ENCODE results near the gene FOXN3.
"Not testable (repeated sequence)": the region's sequence is repeated elsewhere in the genome, so short reads cannot be mapped to it uniquely, and the experiment has no call there.

FOXN3 gene

DNA sequence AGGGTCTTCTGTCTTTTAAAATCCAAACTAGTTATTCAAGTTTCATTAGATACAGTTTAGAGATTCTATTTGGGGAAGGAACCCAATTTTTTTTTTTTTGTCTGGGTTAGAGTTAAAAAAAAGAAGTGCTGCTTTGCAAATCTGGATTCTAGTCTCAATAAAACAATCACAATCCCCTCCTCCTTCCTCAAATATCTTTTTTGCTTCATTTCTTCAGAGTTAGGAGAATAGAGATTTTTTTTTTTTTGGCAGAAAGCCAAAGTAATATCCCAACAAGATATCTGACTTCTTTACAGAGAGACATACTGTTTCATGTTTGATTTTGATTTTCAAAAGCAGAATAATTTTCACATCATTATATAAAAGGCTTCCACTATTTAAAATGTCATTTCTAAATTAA is 201.9 kb downstream of the FOXN3 start:
- no peak for FAIRE-seq

DNA sequence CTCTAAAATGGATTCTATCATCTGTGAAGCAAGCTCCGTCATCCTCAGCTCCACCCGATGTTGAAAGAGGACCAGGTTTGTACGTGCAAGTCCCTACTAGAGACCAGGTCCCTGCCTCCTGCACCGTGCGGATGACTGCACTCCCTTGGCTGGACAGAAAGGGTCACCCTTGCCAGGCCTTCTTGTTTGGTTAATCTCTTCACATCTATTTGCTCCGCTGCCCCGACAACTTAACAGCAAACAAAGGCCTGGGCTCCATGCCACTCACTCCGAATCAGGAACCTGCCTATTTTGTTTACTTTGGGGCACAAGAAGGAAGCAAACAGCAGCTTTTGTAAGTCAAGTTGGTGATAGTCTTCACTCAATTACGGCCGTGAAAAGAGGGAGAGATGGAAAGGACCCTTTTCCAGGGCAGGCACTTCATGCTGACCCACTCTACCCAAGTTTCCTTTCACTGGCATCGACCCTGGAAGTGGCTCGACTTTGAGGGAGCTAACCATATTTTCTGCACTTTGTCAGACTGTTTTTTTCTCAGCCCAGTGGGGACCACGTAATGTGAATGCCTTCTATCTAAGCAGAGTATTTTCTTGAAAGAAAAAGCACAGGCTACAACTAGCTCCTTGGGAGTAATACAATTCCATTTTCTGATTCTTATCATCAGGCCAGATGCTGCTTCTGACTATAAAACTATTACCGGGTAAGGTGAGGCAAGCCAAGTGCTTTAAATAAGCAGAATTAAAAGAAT is 202.6 kb downstream of the FOXN3 start:
- FAIRE-seq: no peak

DNA sequence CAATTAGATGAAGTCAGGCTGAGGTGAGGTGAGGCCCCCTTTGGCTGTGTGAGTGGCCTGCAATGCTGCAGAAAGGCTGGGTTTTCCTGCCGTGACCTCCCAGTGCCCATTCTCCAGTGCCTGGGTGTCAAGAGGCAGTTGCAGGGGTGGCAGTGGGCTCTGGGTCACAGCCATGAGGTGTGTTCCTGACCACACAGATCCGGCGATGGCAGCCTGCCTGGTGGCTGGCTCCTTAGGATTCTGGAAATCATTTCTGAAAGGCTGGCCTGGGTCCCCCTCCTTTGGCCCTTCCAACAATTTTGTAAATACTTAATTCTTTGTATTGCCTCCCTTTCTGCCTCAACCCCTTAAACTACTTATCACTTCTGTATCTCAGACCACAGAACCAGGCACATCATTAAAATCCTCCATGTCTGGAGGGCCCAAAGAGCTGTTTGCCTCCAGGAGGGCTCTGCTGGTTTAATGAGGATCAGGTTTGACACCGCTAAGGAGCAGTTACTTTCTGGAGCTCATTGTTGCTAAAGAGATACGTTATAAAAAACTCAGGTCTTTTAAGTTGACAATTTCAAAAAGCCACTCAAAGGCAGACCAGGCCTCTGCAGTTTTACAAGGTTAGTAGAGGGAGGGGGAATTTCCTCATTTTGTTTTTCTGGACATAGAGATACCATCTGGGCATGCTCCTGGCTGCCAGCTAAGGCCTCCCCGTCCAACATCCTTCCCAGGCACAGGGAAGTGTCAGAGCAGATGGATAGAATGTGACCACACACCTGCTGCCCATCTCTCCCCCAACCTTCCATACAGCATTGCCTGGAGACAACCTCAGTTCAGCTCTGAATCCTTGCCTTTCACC is 204.4 kb downstream of the FOXN3 start:
- no peak for FAIRE-seq

DNA sequence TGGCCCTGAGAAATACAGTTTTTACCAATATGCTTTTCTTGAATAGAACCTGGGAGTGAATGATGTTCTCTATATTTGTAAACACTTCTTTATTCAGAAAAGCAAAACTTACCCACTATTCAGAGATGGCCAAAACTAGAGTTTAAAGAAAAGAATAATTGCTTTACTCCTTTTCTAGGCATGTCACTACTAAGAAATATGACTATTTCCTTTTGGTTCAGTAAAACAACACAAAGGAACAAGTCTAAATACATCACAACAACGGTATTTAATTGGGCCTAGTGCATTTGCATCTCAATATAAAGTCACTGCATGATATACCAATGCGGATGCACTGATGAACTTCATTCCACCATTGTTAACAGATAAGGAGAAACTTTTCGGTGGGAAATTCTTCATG is 207.5 kb downstream of the FOXN3 start:
- no peak for FAIRE-seq

DNA sequence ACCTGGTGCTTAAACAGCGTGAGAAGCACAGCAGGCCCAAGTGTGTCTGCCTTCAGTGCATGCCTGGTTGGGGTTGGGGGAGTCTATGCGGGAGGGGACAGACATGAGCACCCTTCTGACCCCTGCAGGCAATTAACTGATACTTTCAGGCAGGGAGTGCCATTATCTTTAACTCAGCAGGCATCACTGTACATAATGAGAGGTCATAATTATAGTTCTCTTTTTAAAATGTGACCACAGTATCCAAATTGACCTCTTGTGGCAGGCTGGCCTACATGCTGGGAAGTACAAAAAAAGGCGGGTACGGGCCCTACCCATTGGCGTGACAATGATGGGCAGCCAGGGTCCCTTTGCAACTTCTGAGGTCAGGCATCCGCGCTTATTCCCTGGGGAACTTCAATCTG is 209.1 kb downstream of the FOXN3 start:
- FAIRE-seq: no peak

DNA sequence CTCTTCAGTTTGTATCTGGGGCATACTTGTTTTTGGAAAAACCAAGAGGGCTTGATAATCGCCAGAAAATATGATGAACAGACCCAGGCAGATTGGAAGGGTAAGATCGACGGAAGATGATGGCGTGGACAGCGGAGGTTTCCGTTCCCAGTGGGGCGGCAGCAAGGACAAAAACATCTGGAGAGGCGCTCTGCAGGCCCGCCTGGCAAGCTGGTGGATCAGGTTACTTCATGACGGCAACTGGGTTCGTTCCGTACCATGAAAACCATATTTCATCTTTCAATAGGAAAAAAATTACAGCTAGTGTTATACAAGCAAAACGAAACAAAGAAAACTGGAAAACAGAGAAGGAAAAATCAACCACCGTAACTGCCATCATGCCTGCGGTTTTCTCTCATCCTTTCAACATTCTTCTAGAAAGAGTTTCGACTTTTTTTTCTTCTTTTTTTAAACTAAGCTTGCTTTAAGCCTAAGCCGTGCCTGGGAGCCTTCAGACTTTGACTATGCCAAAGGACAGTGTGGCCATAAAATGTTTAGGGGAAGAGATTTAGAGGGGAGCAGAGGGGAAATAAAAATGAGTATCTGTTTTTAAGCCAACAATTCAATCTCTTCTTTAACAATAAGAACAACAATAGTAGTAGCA is 210.5 kb downstream of the FOXN3 start:
- no peak for FAIRE-seq

DNA sequence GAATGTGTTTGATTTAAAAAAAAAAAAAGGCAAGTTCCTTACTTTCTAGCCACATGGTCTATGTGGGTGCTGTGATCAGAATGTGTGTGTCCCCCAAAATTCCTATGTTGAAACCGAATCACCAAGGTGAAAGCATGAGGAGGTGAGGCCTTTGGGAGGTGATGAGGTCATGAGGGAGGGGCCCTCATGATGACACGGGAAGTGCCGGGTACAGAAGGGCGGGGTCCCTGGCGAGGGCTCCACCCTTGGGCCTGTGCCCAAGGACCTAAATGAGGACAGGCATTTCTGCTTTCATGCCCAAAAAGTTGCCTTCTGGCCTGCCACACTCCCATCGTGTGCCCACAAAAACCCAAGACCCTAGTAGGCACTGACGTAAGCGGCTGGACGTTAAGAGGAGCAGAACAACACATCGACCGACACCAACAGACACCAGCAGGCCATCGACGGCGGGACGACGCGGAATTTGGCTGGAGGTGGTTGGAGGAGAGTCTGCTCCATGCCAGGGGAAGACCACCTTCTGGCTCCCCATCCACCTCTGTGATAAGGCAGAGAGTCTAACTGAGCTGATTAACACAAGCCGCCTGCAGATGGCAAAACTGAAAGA is 211.8 kb downstream of the FOXN3 start:
- FAIRE-seq: no peak

DNA sequence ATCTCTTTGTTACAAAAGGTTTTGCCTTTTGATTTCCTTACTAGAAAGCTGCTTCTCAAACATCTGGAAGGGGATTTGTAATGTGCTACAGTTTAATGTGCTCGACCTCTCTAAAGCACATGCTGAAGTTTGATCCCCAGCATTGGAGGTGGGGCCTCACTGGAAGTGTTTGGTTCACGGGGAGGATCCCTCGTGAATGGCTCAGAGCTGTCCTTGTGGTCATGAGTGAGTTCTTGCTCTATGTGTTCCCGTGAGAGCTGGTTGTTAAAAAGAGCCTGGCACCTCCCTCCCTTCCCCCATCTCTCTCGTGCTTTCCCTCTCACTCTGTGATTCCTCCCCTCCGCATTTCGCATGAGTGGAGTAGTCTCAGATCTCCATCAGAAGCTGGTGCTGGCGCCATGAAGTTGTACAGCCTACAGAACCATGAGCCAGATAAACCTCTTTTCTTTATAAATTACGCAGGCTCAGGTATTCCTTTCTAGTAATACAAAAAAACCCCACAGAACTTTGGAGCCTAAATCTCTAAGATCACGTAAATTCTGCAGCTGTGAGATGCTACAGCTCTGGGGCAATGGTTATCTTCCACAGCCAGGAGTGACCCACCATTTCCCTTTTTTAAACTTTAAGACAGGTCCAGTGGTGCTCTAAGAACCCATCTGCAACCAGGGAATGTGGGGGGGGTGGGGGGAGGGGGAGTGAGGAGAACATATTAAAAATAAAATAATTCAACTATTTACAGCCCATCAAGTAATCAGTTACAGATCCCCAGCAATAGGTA is 214.4 kb downstream of the FOXN3 start:
- no peak for FAIRE-seq

DNA sequence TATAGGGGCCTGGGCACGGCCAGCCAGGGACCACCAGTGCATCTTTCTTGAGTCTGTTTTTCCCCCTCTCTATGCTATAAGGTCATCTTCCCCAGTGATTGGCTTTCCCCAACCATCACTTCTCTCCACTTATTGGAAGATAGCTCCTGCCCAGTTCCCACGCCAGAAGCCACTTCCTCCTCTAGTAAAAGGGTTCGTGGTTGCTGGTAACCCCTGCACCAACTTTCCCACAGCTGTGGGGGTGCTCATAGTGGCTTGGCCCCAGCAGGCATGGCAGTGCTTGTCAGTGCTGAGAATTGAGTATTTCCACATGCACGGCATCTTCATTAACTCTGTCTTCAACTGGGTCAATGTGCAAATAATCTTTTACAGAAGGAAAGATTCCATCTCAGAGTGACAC is 215.4 kb downstream of the FOXN3 start:
- FAIRE-seq: no peak

DNA sequence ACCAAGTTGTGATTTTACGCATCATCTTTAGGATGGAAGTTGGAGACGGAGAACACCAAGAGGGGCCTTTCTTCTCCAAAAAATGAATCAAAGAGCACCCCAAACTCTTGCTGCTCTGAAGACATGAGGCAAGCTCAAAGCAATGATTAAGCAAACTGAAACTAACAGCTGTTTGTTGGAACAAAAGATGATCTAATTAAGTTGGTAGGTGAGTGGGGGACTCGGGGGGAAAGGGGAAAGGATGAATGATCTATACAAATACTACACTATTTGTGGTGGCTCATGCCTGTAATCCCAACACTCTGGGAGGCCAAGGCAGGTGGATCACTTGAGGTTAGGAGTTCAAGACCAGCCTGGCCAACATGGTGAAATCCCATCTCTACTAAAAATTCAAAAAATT is 217.7 kb downstream of the FOXN3 start:
- FAIRE-seq: not testable (repeated sequence)

DNA sequence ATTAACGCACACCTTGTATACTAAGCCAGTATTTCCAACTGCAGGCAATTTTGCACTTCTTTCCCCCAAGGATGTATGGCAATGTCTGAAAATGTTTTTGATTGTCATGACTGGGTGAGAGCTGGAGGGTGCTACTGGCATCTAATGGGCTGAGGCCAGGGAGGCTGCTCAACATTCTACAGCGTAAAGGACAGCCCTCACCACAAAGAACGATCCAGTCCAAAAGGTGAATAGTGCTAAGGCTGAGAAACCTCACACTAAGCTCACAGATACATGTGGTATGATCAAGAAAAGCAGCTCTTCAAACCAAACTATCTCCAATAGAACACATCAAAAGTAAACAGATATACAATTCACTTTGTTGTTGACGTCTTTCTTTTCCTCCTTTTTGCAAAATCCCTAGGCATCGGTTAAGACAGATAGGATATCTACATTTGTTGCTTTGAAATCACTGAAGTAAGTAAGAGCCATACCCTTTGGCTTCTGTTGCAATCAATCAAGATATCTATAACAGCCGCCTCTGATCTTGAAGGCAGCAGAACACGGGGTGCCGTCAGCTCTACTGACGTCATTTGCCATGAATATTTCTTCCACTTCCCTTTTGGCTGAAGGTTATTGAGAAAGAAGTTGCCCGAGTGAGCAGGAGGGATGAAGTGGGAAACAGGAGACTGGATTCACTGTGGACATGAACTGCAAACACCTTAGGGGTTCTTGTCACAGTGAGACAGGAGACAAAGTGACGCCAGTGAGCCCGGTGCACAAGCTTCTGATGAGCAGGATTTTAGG is 218.3 kb downstream of the FOXN3 start:
- FAIRE-seq: no peak

DNA sequence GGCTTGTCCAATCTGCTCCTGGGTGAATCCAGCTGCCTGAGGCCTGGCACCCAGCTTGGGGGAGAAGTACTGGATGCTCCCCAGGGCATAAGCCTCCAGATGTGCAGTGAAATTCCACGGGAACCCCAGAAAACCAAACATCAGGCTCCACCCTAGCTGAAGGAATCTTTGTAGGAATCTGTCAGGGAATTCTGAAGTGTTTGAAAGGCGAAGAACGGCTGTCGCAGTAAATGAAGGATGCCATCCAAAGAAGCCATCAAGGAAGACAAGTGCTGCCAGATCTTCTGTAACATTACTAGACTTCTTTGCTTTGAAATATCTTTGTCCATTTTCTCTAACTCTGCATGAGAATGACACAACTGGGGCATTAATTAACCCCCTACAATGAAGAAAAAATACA is 219.4 kb downstream of the FOXN3 start:
- no peak for FAIRE-seq

DNA sequence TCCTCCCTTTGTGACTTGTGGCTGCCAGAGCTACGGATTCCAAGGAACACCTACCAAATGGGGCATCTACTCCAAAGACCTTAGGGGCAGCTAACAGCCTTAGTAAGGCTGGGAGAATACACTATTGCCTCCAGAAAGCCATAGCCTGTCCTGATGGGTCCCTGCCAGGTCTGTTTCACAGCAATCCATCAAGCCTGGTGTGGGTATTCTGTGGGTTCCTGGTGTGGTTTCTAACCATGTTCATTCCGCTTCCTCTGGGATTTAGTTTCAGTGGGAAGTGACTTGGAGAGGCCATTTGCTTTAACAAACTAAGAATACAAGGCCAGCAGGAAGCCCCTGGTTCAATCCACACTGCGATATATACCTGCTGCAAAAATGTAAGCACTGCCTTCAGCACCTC is 220.5 kb downstream of the FOXN3 start:
- FAIRE-seq: no peak

DNA sequence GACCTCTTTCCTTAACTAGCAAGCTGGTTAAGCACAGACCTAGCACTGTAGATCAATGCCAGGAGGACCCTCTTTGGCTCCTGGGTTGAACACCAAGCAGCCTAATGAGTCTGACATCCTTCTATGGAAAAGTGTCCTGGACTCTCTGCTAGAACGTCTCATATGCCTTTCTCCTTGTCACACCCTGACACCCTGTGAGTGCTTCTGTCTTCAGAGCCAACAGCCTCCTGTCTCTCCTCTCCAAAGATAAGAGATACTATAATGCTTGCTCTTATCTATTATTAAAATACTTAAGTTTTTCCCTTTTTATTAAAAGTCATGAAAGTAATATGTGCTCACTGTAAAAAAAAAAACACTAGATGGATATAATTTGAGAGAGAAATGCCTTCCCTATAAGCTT is 222.7 kb downstream of the FOXN3 start:
- FAIRE-seq: no peak

DNA sequence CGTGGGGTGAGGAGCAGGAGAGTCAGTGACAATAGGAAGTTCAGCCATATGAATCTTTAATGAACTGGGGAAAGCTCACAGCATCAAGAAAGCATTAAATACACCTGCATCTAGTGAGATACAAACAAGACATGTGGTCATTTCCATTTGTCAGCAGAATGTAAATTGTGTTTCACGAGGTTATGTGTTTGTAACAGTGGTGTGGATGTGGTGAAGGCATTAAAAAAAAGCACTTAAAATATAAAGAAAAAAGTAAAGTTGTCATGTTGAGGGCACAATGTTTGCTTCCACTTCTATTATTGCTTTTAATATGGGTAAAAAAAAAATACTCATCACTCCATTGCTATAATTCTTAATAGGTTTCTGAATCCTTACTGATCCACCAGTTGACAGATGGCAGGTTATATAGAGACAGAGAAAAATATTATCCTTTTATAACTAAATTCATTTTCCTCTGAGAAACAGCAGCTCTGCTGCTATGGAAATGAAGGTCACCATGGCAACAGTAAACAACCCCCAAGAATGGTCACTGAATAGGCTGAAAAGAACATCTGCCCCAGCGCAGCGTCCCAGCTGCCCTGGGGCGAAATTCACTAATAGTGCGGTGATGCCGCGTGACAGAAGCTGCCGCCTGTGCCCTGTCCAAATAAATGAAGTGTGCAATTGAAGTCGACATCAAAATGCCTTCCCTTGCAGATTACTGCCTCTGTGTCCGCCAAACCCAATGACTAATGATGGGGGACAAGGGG is 226.1 kb downstream of the FOXN3 start:
- FAIRE-seq: no peak

DNA sequence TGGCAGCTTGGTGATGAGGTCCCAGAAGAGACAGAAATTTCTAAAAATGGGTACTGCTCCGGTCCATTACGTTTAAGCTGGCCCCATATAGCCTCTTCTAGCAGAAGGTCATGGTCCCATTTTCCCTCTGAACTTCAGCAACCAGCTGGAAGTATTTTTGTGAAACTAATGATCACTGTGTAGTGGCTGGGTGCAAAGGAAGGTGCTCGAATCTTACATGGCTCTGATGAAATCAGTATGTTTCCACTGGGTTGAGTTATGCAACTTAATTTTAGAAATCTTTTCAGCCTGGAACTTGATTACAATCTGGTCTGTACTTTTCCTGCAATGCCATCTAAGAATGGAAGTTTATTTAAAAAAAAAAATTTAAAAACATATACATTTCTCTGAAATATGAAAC is 228.5 kb downstream of the FOXN3 start:
- FAIRE-seq: no peak

DNA sequence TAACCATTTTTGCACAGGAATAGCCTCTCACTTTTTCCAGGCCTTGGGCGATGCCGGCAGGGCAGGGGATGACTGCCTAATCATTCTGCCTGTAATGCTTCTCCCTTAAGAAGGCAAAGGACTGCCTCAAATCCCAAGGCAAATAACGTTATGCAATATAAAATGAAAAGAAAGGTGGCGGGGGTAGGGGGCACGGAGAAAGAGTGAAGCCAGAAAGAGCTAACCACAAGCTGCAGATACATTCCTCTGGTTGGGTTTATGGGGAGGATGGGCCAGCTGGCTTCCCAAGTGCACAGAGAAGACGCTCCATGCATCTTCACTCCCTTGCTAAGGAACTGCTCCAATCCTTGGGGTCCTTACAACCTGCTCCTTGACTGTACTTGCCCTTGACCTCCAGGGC is 229.5 kb downstream of the FOXN3 start:
- FAIRE-seq: no peak

DNA sequence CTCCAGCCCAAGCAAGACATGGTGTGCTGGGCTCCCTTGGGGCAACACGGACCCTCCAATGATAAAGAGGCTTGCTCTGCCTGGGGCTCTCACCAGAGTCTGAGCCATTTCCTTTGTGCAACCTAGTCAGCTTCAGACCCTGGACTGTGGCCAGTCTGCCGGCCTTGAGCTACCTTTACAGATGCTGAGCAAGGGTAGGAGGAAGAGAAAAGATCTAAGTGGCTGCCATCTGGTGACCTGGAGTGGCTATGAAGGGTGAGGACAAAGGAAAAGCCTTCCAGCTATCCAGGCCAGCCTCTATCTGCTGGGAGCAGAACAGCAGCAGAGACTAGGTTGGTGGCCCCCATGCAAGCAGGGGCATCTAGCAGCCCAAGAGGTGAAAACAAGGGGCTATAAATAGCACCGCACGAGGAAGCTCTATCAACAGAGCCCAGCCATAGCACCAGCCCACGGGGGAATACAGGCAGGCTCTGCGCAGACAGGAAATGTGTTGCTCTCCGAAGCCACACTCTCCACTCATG is 230.1 kb downstream of the FOXN3 start:
- no peak for FAIRE-seq

DNA sequence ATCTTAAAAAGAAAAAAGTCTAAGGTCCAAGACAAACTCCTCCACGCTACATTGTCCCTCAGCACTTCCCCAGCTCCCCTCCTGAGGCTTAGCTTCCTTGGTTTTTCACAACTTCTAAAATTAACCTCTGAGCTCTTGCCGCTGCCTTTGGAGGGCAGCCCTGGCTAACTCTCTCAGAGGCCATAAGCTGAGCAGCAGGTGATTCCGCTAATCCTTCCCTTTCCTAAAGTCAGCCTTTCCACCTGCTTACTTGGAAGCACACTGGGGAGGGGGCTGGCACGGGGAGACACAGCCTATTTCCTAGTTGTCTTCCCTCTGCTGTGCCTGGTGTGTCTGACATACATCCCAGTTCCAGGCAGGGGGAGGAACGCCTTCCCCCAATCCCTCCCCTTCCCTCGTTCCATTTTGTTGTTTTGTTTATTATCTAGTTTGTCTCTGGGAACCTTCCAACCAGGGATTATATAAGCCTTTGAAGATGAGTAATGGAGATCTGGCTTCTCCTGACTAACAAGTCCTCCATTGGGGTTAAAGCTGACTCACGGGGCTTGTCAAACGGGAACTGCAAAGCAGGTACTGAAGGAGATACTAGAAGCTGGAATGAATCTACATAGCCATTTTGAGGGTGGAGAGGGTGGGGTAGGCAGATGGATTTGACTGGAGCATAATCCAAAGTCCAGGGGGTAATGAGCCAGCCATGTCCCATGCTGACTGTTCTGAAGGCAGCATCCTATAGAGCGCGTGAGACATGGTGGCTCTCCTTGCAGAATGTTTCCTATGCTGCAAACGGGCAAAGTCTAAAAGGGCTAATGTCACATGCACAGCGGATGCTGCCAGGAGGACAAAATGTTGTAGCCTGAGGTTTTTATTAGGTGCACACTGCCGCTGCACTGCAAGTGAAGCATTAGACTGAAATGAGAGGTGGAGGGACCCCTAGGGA is 230.8 kb downstream of the FOXN3 start:
- FAIRE-seq: no peak

DNA sequence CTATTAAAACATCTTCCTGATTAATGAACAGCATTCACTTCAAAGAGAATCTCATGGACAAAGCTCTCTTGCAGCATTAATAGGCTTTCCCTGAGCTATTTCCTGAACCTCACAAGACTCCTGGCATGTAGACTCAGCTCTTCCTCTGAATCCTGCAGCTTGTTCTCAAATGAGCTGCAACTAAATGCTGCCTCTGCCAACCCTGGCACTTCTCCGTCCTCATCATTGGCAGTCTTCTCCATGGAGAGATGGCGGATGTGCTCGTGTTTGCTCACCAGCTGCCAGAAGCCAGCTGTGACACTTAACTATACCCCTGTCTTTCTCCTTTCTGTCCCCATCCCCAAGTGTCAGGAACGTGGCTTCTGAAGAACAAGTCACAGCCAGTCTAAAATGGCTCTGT is 232.1 kb downstream of the FOXN3 start:
- FAIRE-seq: no peak

Data from colon (tissue), 2 donors.